OCI-LY1 (cell line): ENCODE results near the gene AGAP1.

Experiments
- H2AFZ ChIP-seq: fragments of 200-600 bp; sonication (generic), shearing (Covaris generic); 2 replicates; pipeline ENCODE4 v1.6.0; 2014; ENCODE audit warnings: antibody characterized with exemption, mild to moderate bottlenecking, low read length
- H3F3A ChIP-seq: fragments of 200-600 bp; sonication (generic), shearing (Covaris generic); 2 replicates; pipeline ENCODE4 v1.6.0; 2014; ENCODE audit warnings: mild to moderate bottlenecking, antibody characterized with exemption, low read length, moderate library complexity; ENCODE audit not compliant: insufficient read depth
- H3K27ac ChIP-seq: fragments of 200-600 bp; sonication (generic); 2 replicates; pipeline ENCODE4 v1.5.1; 2014; ENCODE audit warnings: low read length, mixed run types, mild to moderate bottlenecking, low read depth; ENCODE audit not compliant: poor library complexity, severe bottlenecking
- H3K27me3 ChIP-seq: fragments of 200-600 bp; sonication (generic); 2 replicates; pipeline ENCODE4 v1.6.0; 2014; ENCODE audit warnings: antibody characterized with exemption, mild to moderate bottlenecking, low read length, moderate library complexity; ENCODE audit not compliant: insufficient read depth
- H3K36me3 ChIP-seq: fragments of 200-600 bp; sonication (generic); 2 replicates; pipeline ENCODE4 v1.6.1; 2014; ENCODE audit warnings: mild to moderate bottlenecking, antibody characterized with exemption, low read length, moderate library complexity, mixed read lengths; ENCODE audit not compliant: insufficient read depth
- H3K4me1 ChIP-seq: fragments of 200-600 bp; sonication (generic); 2 replicates; pipeline ENCODE4 v1.5.1; 2014; ENCODE audit warnings: mild to moderate bottlenecking, low read length, moderate library complexity; ENCODE audit not compliant: insufficient read depth, severe bottlenecking
- H3K4me2 ChIP-seq: fragments of 200-600 bp; sonication (generic), shearing (Covaris generic); 2 replicates; pipeline ENCODE4 v1.6.1; 2014; ENCODE audit warnings: low read length
- H3K4me3 ChIP-seq: fragments of 200-600 bp; sonication (generic); 2 replicates; pipeline ENCODE4 v1.5.1; 2014; ENCODE audit warnings: low read length, low read depth, mild to moderate bottlenecking, mixed read lengths; ENCODE audit not compliant: poor library complexity, severe bottlenecking
- H3K79me2 ChIP-seq: fragments of 200-600 bp; shearing (Covaris generic); 2 replicates; pipeline ENCODE4 v1.6.1; 2016; ENCODE audit warnings: mixed run types, low read length, mixed read lengths; ENCODE audit not compliant: insufficient read depth
- H3K9ac ChIP-seq: fragments of 200-600 bp; sonication (generic), shearing (Covaris generic); 2 replicates; pipeline ENCODE4 v1.6.1; 2014; ENCODE audit warnings: mild to moderate bottlenecking, low read length, mixed read lengths
- H3K9me2 ChIP-seq: fragments of 200-600 bp; sonication (generic), shearing (Covaris generic); 2 replicates; pipeline ENCODE4 v1.6.1; 2014; ENCODE audit warnings: low read depth, mild to moderate bottlenecking, low read length, mixed read lengths
- H3K9me3 ChIP-seq: fragments of 200-600 bp; shearing (Covaris generic); 2 replicates; pipeline ENCODE4 v1.6.1; 2014; ENCODE audit warnings: low read length, mixed read lengths
- H4K20me1 ChIP-seq: fragments of 200-600 bp; sonication (generic), shearing (Covaris generic); 2 replicates; pipeline ENCODE4 v1.6.0; 2016; ENCODE audit warnings: mild to moderate bottlenecking, low read length; ENCODE audit not compliant: insufficient read depth
- CTCF ChIP-seq: fragments of 200-600 bp; sonication (generic), shearing (Covaris generic); IDR thresholded peaks from 2 replicates; pipeline ENCODE4 v1.5.1; 2017; ENCODE audit warnings: mild to moderate bottlenecking, antibody characterized with exemption, low read length, moderate library complexity, mixed read lengths
- EZH2 ChIP-seq: fragments of 200-600 bp; sonication (generic), shearing (Covaris generic); IDR thresholded peaks from 2 replicates; pipeline ENCODE4 v1.8.0; 2017; ENCODE audit warnings: borderline replicate concordance, mixed run types, mild to moderate bottlenecking, antibody characterized with exemption, low read length, moderate library complexity, mixed read lengths

The AGAP1 gene

GRCh38 chr2:235937087-235937486 is 443.2 kb downstream of the AGAP1 start:
- Histone ChIP-seq H3K4me3 (no peak overlapping the region), H3K36me3 (no peaks in the 10 kb centered on the region), H3K4me1 (no peaks in the 10 kb centered on the region), H3K4me2 (no peak overlapping the region), H3K9me3 (no peaks in the 10 kb centered on the region), H3K79me2 (no peaks in the 10 kb centered on the region), H3F3A (no peaks in the 10 kb centered on the region), H3K9me2 (no peaks in the 10 kb centered on the region), H2AFZ (no peak overlapping the region), H4K20me1 (no peaks in the 10 kb centered on the region), H3K27me3 (no peaks in the 10 kb centered on the region), H3K9ac (no peak overlapping the region), H3K27ac (no peak overlapping the region)
- TF ChIP-seq EZH2: no peak
- no peak for TF ChIP-seq CTCF

- Histone ChIP-seq H2AFZ (no peak overlapping the region), H3K27ac (no peak overlapping the region), H3K4me1 (no peaks in the 10 kb centered on the region), H3K9me2 (no peaks in the 10 kb centered on the region), H3K79me2 (no peaks in the 10 kb centered on the region), H3K4me2 (no peak overlapping the region), H4K20me1 (no peaks in the 10 kb centered on the region), H3K9ac (no peak overlapping the region), H3K9me3 (no peaks in the 10 kb centered on the region), H3K4me3 (no peak overlapping the region), H3K36me3 (no peaks in the 10 kb centered on the region), H3F3A (no peaks in the 10 kb centered on the region), H3K27me3 (no peaks in the 10 kb centered on the region)
- TF ChIP-seq CTCF (no peak), EZH2 (no peak)
These were observed 443.7 kb downstream of the AGAP1 start for GRCh38 chr2:235937526-235937925.

DNA sequence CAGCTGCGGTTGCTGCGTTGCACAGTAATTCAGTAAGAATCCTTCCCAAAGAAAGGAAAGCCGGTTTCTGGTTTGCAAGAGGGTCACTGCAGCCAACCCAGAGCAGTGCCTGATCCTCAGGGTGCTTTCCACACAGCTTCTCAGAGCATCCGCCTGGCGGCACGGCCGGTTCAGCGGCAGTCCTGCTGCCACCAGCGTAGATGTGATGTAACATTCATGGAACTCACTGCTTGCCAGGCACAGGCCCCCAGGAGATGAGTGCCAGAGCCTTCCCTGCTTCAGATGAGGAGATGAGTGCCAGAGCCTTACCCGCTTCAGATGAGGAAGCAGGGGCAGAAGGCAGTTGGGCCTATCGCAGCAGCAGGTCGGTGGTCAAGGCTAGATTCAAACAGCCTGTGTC is 444.1 kb downstream of the AGAP1 start:
- H3K36me3 ChIP-seq: no peaks in the 10 kb centered on the region
- no peak overlapping the region for H2AFZ ChIP-seq
- no peak overlapping the region for H3K9ac ChIP-seq
- H4K20me1 ChIP-seq: no peaks in the 10 kb centered on the region
- H3K4me2 ChIP-seq: no peak overlapping the region
- H3K27me3 ChIP-seq: no peaks in the 10 kb centered on the region
- H3K79me2 ChIP-seq: no peaks in the 10 kb centered on the region
- no peak overlapping the region for H3K4me3 ChIP-seq
- H3F3A ChIP-seq: no peaks in the 10 kb centered on the region
- TF ChIP-seq EZH2: no peak
- no peak for TF ChIP-seq CTCF
- no peaks in the 10 kb centered on the region for H3K9me3 ChIP-seq
- H3K4me1 ChIP-seq: no peaks in the 10 kb centered on the region
- no peaks in the 10 kb centered on the region for H3K9me2 ChIP-seq
- no peak overlapping the region for H3K27ac ChIP-seq
